Middle frontal gyrus (tissue), 1 donor: ENCODE measurements around the gene CENPO.
"Not testable (repeated sequence)": the region's sequence is repeated elsewhere in the genome, so short reads cannot be mapped to it uniquely, and the experiment has no call there.

Experiments used
- DNase-seq: peaks from one replicate; pipeline ENCODE4 v3.0.0-alpha.2; 2015; ENCODE audit warnings: low spot score; ENCODE audit errors: extremely low spot score

Gene CENPO

DNA sequence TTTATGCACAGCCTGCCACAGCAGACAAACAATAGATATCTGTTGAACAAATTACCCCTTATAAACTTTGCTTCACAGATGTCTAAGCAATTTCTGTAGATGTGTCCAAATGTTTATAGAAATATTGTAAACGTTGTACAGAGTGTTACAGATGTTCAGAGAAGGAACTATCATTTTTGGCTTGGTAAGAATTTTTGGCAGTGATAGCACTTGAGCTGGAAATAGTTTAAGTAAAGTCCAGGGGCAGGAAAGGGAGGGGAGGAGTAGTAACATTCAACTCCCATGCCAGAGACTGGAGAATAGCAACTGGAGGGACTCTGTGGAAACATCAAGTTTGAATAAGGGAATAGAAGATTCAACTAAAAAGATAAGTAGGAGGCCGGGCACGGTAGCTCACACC lies 4.4 kb upstream of the CENPO start:
- DNase-seq: no peak

DNA sequence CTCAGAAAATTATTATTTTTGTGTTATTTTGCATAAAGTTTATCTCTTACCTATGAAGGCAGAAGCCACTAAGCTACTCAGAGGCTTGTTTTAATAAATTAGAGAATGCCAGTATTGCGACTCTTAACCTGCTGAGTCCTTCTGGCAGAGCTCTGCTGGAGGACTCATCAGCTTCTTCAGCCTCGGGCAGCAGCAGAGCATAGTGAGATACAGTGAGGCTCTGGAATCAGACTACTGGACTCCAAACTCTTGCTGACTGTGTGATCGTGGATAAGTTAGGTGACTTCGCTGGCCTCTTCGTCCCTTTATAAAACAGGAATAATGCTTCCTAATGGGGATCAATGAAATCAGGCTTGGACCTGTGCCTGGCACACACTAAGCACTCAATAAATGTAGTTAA lies 1.8 kb upstream of the CENPO start:
- DNase-seq: no peak

DNA sequence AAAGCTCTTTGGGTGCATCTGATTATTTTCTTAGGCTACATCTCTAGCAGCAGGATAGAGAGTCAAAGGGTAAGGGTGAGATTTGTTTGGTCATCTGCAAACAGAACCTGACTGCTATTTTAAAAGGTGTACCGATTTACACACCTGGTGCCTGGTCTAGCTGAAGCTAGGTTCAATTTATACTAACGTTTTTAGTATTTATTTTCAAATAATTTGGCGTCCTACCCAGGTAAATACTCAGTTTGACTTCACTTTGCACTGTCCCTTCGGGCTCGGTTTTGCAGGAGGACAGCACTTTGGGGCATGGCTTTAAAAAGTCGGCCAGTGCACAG lies 717 bp upstream of the CENPO start:
- no peak for DNase-seq

DNA sequence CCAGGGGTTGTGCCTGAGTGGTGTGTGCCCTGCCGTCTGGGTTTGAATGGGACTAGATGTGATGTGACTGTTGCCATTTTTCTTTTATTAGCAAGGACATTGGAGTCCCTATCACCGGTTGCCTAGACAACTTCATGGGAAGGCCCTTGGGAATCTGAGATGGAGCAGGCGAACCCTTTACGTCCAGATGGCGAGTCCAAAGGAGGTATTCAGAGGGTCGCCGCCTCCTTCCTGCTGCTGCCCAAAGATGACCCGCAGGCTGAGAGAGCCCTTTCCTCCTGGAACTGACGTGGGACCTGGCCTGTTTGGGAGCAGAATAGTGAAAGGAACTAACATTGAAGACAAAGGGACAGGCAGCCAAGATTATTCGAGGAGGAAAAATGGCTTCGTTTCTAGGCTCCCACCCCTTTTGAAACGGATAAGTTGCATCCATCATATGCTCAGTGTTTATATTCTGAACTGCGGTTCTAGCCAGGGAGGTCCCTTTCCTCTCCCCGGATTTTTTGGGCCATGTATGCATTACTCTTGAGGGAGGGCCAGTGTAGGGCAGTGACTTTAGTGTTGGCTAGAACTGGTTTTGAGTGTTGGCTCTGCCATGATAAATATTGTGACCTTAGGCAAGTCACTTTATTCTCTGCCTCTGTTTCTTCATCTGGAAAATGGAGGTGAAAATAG lies 673 bp downstream of the CENPO start:
- DNase-seq: no peak

DNA sequence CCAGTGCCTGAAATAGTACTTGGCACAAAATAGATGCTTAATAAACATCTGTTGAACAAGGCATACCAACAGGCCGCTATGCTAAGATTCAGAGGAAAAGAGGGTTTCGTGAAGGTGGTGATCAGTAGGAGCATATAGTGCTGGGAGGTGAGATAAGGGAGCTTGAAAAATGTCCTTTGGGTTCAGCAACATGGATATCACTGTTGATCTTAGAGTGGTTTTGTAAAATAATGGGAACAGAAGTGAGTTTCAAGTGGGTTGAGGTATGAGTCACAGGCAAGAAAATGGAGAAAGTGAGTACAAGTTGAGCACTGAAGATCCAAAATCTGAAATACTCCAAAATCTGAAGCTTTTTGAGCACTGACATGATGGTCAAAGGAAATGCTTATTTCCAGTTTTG lies 4.4 kb downstream of the CENPO start:
- DNase-seq: no peak

DNA sequence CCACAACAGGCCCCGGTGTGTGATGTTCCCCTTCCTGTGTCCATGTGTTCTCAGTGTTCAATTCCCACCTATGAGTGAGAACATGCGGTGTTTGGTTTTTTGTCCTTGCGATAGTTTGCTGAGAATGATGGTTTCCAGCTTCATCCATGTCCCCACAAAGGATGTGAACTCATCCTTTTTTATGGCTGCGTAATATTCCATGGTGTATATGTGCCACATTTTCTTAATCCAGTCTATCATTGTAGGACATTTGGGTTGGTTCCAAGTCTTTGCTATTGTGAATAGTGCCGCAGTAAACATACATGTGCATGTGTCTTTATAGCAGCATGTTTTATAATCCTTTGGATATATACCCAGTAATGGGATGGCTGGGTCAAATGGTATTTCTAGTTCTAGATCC lies 7.3 kb downstream of the CENPO start:
- not testable (repeated sequence) for DNase-seq

DNA sequence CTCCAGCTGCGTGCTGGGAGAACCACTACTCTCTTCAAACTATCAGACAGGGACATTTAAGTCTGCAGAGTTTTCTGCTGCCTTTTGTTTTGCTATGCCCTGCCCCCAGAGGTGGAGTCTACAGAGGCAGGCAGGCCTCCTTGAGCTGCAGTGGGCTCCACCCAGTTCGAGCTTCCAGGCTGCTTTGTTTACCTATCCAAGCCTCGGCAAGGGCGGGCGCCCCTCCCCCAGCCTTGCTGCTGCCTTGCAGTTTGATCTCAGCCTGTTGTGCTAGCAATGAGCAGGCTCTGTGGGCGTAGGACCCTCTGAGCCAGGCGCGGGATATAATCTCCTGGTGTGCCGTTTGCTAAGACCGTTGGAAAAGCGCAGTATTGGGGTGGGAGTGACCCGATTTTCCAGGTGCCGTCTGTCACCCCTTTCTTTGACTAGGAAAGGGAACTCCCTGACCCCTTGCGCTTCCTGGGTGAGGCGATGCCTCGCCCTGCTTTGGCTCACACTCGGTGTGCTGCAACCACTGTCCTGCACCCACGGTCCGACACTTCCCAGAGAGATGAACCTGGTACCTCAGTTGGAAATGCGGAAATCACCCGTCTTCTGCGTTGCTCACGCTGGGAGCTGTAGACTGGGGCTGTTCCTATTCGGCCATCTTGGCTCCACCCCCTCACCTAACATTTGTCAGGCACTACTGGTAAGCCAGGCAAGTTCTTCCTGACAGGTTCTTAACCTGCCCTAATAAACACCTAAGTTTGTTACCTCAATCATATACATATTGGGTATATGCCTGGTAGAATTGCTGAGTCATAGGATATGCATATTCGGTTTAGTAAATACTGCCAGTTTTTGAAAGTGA lies 12.8 kb downstream of the CENPO start:
- DNase-seq: not testable (repeated sequence)

DNA sequence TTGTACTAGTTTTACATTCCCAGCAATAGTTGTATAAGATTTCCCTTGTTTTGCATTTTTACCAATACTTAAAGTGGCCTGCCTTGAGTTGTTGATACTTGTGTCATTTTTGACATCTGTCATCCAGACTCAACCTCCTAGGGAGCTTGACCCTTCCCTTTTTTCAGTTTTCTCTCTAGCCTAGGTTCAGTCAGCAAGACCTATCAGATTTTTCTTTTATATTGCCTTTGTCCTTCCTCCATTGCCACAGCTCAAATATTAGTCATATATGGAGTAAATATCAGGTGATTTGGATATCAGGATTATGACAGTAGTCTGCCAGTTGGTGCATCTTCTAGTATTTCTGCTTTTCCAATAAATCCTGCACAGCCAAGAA lies 13.4 kb downstream of the CENPO start:
- DNase-seq: no peak

DNA sequence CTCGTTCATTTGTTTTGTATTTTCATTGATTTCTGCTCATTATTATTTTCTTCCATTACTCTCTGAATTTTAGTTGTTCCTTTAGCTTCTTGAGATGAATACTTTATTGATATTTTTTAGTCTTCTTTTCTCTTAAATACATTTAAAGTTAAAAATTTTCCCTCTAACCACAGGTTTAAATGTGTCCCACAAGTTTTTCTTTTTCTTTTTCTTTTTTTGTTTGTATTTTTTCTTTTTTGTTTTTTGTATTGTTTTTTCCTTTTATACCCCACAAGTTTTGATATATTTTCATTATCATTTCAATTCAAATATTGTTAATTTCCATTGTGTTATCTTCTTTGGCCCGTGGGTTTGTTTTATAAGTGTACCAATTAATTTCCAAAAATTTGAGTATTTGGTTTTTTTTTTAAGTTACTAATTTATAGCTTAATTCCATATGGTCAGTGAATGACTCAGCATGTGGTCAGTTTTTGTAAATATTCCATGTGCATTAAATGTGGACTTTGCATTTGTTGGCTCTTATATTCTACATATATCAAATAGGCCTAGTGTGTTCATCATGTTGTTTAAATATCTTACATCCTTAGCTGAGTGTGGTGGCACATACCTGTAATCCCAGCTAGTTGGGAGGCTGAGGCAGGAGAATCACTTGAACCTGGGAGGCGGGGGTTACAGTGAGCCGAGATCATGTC lies 16.2 kb downstream of the CENPO start:
- DNase-seq: no peak

DNA sequence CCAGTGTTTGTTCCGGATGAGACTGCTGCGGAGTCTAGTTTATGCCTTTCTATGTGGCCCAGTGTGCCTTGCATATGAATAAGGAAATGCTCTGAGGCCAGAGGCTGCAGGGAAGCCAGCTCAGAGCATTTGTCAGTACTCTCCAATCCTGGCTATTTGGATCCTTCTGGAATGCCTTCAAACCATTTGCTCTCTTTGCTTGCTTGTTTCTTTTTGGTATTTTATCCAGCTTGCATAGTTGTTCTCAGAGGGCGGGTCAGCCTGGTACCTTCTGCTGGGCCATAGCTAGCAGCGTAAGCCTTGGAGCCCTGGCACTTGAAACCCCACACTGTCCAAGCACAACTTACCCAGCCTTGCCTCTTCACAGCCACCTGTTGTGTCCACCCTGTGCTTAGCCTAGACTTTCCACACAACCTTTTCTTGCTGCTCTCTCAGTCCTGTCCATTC lies 20.5 kb downstream of the CENPO start:
- no peak for DNase-seq

DNA sequence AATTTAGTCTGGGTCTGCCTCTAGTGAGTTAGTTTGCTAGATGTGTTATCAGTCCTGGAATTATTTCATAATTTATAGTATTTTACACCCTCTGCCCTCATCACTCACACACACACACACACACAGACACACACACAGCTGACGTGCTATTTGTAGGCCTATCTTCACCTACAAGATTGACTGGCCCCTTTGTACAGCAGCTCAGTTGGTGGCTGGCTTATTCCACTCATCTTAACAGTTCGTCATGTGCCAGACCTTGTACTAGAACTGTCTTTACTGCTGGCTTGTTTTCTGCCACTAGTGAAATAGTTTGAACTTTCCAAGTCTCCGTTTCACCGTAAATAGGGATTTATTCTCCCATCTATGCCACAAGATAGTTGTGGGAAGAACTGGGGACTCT lies 21.3 kb downstream of the CENPO start:
- no peak for DNase-seq

DNA sequence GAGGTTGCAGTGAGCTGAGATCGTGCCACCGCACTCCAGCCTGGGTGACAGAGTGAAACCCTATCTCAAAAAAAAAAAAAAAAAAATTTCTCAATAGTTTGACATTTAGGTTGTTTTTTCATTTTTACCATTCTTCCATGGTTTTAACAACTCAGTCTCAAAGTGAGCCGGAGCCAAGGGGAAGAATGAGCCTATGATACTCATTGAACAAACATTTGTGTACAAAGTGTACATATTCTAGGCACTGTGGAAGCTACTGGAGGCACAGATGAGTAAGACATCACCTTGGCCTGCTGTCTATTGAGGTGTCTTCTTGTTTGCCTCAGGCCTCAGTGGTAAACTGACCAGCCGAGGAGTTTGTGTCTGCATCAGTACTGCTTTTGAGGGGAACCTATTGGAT lies 21.9 kb downstream of the CENPO start:
- DNase-seq: no peak

DNA sequence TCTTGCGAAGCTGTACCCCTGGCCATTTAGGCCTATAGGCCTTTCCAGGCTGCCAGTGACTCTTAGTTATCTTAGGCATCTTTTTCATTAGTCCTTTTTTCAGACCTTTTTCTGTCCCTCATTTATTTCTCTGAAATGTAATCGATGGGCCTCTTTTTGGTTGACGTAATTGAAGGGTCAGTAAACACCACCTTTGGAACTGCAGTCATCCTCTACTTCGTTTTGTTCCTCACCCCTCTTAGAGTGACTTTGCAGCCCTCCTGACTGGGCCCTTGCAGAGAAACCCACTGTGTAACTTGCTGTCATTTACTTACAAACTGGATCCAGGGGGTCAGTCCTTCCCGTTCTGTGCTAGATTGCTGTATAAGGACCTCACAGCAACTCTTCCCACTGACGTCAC lies 23.2 kb downstream of the CENPO start:
- DNase-seq: no peak

DNA sequence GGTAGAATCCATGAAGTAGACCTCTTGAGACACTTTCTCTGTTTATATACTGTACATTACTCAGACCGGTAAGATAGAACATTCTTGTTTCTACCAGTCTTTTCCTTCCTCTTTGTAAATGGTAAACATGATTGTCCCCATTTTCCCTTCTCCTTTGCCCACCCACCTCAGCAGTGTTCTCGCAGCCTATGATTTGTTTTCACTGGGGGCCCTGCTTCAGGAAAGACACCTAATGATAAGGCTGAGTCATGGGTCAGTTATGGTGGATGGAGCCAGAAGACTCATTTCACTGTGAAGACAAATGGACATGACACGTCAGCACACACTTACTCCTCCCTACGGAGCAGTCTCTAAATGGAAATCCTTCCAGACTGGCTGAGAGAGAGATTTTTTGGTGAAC lies 23.7 kb downstream of the CENPO start:
- no peak for DNase-seq

DNA sequence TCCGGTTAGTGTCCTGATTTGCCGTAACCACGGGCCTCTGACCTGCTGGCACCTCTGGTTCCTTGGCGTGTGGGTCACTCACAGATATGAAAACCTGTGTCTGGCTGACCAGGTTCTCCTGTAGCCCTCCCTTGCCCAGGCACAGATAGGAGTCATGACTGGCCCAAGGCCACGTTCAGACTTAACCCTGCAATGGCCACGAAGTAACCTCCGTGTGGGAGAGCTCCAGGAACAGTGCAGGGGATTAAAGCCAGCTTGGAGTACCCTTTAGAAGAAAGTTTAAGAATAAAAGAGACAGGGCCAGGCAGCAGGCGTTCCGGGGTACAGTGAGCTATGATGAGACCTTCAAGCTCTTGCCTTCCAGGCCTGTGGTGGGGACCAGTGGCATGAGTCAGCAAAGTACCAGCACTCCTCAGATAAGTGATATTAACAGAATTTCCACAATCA lies 25.5 kb downstream of the CENPO start:
- DNase-seq: no peak

DNA sequence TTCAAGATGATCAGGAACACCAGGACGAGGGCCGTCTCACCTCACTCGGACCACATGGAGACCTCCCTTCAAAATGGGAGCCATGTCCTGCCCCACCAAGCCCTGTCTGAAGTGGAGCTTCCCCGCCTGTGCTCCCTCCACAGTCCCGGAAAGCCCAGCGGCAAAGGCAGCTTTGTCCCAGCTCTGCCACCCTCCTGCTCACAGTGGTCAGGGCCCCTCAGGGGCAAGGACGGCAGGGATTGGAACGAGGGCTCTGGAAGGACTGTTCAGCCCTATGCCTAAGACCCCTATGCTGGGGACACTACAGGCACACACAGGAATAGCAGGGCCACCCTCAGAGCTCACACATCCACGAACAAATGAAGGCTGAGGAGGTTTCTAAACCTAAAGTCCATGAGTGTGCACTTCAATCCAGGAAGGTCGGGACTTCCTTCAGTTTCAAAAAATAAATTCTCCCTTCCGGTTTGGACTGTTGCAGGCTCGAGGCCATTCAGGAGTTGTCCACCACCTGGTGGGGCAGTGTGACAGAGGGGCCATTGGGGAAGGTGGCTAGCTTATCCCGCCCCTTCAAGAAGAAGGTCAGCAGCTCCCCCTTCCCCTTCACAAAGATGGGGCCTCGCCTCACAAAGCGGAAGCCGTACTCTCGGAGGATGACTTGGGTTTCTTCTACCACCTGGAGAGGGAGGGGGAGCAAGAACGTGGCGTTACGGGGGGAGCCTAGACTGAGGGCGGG lies 26.4 kb downstream of the CENPO start:
- no peak for DNase-seq

DNA sequence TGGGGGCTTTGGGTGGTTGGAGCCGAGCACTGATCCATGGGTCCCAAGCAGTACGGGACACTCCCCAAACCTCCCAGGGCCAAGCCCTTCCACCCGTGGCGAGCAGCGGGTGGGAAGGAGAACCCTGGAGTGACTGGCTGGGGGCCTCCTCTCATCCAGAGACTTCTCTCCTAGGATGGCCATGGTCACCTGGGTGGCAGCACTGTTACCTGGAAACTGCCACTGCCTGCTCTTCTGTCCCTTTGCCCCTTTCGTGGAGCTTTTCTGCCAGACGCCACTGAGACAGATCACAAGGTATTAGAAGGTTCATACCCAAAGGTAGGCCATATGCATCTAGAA lies 26.9 kb downstream of the CENPO start:
- DNase-seq: no peak

DNA sequence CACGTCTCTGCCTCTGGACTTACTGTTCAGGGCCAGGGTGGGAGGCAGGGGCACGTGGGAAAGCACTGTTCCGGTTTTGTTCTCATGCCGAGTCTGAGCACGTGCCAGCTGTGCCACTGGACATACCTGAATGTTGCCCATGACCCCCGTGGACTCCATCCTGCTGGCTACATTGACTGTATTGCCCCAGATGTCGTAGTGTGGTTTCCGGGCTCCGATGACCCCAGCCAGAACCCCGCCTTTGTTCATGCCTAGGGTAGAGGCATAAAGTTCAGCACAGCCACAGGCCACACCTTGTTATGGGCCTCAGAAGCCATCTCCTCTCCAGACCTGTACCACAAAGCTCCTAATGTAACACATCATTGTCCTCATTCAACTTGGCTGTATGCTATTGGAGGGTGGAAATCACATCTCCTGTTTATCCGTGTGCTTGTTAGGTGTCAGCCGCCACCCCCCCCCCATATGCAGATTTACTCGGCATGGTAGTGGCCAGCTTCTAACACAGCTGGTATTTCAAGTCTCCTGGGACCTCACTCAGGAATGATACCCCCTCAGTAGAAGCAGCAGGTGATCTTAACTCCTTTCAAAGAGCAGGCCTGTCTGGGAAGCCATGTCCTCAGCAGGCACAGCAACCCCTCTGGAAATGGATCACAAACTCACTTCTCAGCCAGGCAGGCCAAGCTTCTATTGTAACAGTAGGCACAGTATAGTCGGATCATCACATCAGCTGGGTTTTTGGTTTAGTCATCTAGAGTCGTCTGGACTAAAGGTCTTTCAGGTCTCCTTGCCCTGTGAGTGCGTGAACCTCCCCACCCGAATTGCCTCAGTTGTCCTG lies 27.6 kb downstream of the CENPO start:
- no peak for DNase-seq

DNA sequence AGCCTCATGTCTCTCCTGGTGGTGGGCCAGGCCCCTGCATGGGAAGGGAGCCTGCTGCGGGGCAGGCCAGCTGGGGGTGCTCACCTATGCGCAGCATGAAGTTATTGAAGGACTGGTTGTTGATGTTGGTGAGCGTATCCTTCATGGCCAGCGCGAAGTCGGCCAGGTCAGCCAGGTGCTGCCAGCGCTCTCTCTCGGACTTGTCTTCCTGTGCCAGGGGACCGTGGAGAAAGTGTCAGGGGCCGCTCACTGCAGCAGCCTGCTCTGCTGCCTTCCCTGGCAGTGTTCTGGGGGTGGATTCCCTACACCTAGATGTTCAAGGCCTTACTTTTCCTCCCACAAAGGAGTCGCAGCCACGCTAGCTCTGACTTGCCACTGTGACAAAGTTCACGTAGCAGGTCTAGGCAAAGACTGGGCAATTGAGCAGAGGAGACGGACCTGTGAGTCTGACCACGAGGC lies 28.2 kb downstream of the CENPO start:
- DNase-seq: no peak

DNA sequence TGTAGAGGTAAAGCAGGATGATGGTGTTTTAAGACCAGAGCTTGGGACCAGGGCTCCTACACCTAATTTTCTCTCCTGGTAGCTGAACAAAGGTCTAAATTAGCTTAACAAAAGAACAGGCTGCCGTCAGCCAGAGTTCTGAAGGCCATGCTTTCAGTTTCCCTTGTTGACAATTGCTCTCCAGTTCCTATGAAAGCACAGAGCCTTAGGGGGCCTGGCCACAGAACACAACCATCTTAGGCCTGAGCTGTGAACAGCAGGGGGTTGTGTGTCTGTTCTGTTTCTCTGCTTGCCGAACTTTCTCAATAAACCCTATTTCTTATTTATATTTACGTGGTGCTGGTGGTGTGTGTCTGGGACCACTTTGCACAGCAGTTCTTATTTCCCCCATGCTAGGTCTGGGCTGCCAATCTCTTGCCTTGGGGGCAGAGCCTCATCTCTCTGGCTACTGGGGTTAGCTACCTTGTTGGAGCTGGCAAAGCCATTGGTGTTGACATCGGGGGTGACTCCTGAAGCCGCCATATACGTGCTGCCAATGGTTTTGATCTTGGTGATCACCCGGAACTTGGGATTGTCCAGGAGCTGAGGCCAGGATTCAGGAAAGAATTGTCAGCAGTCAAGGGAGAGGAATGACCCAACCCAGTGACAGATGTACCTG lies 29.0 kb downstream of the CENPO start:
- no peak for DNase-seq
